Measurements from ENCODE around the gene SEMA3F.

Gene SEMA3F

GRCh38 chr3:50156549-50157493, 1.7 kb downstream of the SEMA3F start:
- DNase-seq (ENCODE audit: low spot score), result no peak

- no peak for DNase-seq (ENCODE audit: low spot score)
These were observed 2.9 kb downstream of the SEMA3F start for GRCh38 chr3:50157827-50158529.

DNA sequence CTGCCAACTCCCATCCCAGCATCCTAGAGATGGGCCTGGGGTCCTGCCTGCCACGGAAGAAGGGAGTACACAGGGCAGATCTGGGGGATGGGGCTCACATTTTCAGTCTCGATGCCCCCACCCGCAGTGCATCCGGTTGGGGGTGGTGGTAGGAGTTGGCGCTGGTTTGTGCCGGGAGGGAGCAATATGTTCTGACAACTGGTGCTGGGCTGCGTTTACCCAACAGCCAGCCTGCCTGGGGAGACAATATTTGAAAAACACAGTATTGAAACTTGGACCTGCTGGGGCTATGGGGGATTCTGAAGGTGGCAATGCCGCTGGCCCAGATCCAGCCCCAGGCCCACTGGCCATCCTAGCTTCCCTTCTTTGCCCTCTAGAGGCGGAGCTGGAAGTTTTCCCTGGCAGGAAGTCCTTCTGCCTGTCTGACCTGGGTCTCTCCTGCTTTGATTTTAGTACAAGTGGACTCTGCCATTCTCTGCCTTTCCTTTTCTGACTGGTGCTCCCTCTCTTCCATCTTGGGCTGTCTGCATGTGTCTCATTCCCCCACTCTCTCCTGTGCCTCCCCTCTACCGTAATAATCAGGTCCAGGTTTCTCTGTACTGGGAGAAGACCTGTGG, 3.5 kb downstream of the SEMA3F start:
- DNase-seq (ENCODE audit: low spot score), result no peak

GRCh38 chr3:50160561-50160983, 5.4 kb downstream of the SEMA3F start:
- DNase-seq (ENCODE audit: low spot score), result no peak

DNA sequence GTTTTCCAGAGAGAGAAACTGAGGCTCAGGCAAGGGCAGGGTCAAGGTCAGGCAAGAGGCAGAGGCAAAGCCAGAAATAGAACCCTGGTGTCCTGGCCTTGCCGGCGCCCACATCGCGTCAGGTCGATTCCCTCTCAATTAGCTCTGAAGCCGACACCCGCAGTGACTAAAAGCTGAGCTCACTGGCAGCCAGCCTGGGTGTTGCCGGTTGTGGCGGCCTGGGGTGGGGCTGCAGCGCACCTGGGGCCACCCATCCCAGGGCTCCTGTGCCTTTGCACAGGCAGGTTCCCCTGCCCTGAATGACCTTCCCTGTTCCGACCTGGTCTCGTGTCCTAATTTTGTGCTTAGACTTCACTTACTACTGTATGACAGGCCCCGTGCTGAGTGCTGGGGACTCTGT, 6.2 kb downstream of the SEMA3F start:
- DNase-seq (ENCODE audit: low spot score), result no peak

GRCh38 chr3:50162034-50162883, 7.1 kb downstream of the SEMA3F start:
- no peak for DNase-seq (ENCODE audit: low spot score)

DNA sequence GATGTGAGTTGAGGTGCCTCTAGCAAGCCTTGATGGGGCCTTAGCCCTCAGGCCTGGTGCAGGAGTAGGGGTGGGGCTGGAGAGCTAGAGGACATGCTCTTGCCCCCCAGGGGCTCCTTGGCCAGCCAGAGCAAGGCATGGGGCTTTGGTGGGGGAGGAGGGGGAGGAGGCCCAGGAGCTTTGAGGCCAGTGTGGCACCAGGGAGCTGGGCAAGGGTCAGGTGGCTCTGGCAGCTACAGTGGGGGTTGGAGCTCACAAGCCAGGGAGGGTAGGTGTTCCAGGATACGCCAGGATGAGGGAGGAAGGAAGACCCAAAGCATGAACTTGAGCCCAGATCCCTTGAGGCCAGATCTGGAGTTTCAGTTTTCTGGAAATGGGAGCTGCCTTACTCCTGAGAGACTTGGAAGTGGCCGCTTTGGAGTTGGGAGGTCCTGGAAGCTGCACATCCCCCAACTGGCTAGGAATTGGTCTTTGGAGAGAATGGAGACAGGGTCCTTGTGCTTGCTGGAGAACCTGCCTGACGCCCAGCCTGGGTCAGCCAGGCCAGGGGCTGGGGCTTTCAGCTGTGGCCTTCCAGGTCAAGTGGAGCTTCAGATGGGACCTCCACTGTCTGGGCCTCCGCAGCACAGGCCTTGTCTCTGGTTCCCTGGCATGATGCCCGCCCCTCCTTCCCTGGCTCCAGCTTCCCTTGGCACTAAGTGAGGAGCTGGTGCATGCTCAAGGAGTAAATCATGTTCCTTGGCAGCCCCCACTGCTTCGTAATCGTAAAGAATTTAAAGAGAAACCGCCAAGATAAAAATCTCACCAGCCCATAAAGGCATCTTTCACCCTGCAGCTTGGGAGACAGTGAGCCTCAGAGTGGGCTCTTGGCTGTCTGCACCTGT, 8.7 kb downstream of the SEMA3F start:
- peak; percentile 49 for DNase-seq (ENCODE audit: low spot score)

DNA sequence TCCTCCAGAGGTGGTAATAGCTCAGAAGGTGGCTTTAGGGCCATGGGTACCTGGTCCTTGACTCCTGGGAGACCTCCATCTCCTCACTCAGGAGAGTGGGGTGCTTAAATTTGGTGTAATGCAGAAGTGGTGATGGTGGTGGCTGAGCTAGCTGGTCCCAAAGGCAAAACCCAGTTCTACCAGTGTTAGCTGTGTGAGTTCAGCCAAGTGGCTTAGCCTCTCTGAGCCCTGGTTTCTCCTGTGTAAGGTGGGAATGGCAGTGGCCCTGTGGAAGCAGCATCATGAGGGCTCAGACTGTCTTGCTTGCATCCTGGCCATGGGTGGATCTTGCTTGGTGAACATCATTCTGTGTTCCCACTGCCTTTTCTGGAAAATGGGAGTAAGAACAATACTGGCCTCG, 9.4 kb downstream of the SEMA3F start:
- no peak for DNase-seq (ENCODE audit: low spot score)

GRCh38 chr3:50164984-50165909, 10.1 kb downstream of the SEMA3F start:
- DNase-seq (ENCODE audit: low spot score), result no peak

- no peak for DNase-seq (ENCODE audit: low spot score)
These were observed 10.9 kb downstream of the SEMA3F start for GRCh38 chr3:50165910-50166538.

- DNase-seq (ENCODE audit: low spot score), result no peak
These were observed 11.5 kb downstream of the SEMA3F start for GRCh38 chr3:50166620-50167019.

- DNase-seq (ENCODE audit: low spot score), result no peak
These were observed 12.1 kb downstream of the SEMA3F start for GRCh38 chr3:50167069-50167840.

DNA sequence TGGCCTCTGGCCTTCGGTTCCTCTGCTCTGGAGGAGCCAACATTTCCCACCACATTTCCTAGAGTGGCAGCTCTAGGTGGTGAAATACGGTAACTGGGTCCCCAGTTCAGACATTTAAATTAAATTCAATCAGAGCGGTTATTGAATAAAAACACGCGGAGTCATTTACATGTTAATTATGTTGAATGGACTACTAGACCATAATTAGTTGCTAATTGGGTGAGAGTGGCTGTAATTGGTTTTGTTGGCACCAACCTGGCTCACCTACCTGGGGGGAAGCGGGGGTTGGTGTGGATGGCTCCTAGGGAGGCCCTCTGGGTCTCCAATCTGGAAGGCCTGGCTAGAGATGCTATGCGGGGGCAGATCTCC, 12.7 kb downstream of the SEMA3F start:
- DNase-seq (ENCODE audit: low spot score), result no peak

DNA sequence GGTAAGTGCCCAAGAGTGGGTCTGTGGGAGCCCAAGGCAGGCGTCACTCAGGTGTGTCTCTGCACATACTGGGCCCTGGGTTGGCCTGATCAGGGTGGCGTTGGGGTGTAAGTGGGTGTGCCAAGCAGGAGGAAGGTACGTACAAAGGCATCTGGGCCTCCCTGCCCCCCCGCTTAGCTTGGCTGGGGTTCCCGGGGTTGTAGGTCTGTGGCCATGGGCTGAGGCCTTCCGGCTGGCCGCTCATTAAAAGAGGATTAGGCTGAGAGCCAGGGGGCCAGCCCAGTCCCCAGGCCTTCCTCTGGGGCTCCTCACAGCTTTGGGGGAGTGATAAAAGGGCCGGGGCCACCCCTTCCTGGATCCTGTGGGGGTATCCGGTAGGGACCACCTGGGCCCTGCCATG, 13.3 kb downstream of the SEMA3F start:
- no peak for DNase-seq (ENCODE audit: low spot score)

DNA sequence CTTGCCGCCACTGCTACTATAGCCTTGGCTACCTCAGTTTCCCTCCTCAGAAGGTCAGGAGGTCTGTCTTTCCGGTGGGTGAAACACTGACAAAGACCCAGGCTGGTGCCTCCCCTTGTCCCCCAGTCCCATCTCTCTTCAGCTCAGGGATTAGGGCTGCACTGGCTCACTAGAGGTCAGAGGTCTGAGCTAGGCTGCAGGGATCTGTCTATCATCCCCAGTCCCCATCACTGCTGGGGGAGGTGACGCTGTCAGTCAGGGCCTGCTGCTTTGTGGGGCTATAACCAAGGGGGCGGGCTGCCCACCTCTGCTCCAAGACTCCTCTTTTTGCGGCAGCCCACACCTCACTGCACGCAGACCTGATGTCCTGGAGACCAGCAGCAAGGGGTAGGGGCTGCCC, 13.7 kb downstream of the SEMA3F start:
- no peak for DNase-seq (ENCODE audit: low spot score)

GRCh38 chr3:50169232-50169832, 14.2 kb downstream of the SEMA3F start:
- no peak for DNase-seq (ENCODE audit: low spot score)

- no peak for DNase-seq (ENCODE audit: low spot score)
These were observed 14.7 kb downstream of the SEMA3F start for GRCh38 chr3:50169858-50170257.

DNA sequence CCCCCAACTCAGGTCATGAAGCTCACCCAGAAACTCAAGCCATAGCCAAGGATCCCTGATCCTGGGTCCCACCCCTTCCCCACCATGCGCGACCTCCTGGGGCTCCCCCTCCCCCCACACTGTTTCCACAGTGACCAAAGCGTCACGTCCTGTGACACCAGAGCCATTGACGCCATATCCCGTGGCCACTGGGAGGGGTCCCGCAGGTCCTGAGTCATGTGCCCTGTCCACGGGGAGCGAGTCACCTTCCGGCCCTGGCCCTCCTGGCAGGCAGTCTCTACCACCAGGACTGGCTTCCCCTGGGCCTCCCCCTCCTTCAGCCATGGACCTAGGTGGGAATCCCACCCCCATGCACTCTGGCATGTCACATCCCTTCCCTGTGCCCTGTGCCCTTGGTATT, 15.6 kb downstream of the SEMA3F start:
- no peak for DNase-seq (ENCODE audit: low spot score)
